SU-DHL-6 (cell line): ENCODE results near the gene LTA4H.

Source experiments
- EZH2phosphoT487 ChIP-seq: fragments of 200-600 bp; sonication (generic), shearing (Covaris generic); conservative IDR thresholded peaks from 2 replicates; pipeline ENCODE4 v1.6.1; 2018; ENCODE audit warnings: mild to moderate bottlenecking, antibody characterized with exemption, low read length, moderate library complexity, mixed read lengths
- TF ChIP-seq, protein P1 (sequence below): fragments of 200-600 bp; sonication (generic); IDR thresholded peaks from one replicate; pipeline ENCODE4 v1.5.1; 2017; ENCODE audit warnings: antibody characterized with exemption, mild to moderate bottlenecking, low read length, moderate library complexity; ENCODE audit not compliant: insufficient read depth, poor library complexity, severe bottlenecking

DNA sequence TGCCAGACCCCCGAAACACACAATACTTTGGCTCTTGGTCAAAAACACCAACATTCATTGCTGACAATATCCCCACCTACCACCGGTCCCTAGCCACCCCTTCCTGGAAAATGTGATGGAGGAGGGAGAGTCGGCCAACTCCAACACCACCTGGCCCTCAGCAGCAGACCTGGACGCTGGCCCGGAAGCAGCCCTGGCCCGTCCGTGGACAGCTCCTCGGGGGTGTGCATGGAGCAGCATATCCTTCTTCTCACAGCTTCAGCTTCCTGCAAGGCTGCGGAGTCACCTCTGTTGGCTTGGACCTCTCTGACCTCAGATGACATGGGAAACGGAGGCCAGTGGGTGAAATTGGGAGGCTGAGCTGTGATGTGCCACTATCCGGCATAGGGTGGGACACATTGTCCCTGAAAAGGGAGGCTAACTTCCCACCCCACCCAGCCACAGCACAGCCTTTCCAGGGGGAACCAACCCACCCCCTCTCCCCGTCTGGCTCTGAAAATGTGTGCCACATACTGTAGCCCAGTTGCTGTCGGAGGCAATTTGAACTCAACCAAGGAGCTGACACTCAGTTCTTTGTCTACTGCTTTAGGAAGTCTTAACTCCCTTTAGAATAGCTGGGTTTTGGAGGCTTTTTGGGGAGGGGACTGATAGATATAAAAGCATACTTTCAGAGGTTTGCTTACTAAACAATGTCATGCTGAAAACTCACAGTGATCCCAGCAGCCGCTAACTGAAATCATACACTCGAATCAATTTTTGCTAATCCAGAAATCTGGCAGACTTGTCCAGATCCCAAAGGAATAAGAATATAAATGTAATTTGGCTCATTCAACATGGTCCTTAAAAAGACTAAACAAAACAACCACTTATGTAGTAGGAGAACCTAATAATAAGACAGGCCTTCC, 43.1 kb upstream of the LTA4H start:
- TF ChIP-seq, protein P1, sequence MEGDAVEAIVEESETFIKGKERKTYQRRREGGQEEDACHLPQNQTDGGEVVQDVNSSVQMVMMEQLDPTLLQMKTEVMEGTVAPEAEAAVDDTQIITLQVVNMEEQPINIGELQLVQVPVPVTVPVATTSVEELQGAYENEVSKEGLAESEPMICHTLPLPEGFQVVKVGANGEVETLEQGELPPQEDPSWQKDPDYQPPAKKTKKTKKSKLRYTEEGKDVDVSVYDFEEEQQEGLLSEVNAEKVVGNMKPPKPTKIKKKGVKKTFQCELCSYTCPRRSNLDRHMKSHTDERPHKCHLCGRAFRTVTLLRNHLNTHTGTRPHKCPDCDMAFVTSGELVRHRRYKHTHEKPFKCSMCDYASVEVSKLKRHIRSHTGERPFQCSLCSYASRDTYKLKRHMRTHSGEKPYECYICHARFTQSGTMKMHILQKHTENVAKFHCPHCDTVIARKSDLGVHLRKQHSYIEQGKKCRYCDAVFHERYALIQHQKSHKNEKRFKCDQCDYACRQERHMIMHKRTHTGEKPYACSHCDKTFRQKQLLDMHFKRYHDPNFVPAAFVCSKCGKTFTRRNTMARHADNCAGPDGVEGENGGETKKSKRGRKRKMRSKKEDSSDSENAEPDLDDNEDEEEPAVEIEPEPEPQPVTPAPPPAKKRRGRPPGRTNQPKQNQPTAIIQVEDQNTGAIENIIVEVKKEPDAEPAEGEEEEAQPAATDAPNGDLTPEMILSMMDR: no peak
- no peak for TF ChIP-seq EZH2phosphoT487
